Ovary (tissue), 3 donors: ENCODE results near the gene SELENON.

Experiments used
- EP300 ChIP-seq: sonication (generic); formaldehyde crosslinking; IDR thresholded peaks from one replicate; pipeline ENCODE4 v1.6.1; 2017; ENCODE audit warnings: antibody characterized with exemption
- POLR2A ChIP-seq: fragments of 450-650 bp; IDR thresholded peaks from one replicate; pipeline ENCODE4 v1.6.1; 2017; ENCODE audit warnings: antibody characterized with exemption, mild to moderate bottlenecking, moderate library complexity
- TF ChIP-seq, protein P1 (sequence below), 3 donors: fragments of 450-650 bp in 2 of 3; fragments of 200-600 bp in 1 of 3; IDR thresholded peaks; one replicate each; pipeline versions ENCODE4 v1.5.1 to v1.8.0; 2016 to 2022; ENCODE audit warnings: antibody characterized with exemption in 3 of 3, mild to moderate bottlenecking in 1 of 3
- donor health status: DM: no; HTN: no; CAD: no.

DNA sequence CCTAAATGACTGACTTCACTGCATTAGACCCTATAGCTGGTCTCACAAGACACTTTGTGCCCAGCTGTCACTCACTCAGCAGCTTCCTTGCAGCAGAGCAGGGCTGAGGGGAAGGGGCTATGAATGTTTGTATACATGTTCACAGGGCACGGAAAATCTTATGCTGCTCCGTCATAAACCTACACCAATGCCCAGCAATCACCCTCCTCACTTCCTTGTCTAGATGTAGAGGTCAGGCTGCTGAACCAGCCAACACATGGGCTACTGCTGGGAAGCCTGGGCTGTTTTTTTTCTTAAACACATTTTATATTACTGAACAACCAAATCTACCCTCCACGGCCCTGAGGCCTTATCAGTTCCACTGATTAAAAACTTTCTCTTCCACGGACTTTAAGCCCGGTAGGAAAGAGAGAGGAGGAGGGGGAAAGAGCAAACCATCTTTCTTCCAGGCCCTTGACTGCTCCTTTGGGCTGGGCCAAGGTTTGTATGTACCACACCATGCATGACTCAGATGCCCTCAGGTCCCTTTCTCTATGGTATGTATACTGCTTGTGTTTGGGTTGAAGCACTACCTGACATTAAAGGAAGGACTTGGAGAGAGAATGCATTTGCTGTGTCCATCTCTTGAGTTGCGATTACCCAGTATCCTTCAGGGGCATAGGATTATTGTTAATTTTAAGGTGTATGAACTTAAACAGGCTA is 32.5 kb downstream of the SELENON start:
- TF ChIP-seq POLR2A (no peak), EP300 (no peak)
- TF ChIP-seq, protein P1, sequence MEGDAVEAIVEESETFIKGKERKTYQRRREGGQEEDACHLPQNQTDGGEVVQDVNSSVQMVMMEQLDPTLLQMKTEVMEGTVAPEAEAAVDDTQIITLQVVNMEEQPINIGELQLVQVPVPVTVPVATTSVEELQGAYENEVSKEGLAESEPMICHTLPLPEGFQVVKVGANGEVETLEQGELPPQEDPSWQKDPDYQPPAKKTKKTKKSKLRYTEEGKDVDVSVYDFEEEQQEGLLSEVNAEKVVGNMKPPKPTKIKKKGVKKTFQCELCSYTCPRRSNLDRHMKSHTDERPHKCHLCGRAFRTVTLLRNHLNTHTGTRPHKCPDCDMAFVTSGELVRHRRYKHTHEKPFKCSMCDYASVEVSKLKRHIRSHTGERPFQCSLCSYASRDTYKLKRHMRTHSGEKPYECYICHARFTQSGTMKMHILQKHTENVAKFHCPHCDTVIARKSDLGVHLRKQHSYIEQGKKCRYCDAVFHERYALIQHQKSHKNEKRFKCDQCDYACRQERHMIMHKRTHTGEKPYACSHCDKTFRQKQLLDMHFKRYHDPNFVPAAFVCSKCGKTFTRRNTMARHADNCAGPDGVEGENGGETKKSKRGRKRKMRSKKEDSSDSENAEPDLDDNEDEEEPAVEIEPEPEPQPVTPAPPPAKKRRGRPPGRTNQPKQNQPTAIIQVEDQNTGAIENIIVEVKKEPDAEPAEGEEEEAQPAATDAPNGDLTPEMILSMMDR (IDR thresholded peaks at IDR 0.05) = no peak
